ENCODE results near the gene ANXA5. TPM values are rescaled to one million over a fixed set of nuclear protein-coding genes. Genes with fewer than 3 reads are reported as not detected.

ANXA5 gene
- total RNA-seq, 1 donor from 2014 or later = 216 TPM

GRCh38 chr4:121697564-121697963 lies 784 bp upstream of the ANXA5 start:
- peaks cover 5% of the 10 kb centered on the region for H3K36me3 Mint-ChIP-seq
- H3K79me2 ChIP-seq (ENCODE audit: low read depth) = peaks cover 31% of the 10 kb centered on the region
- H3K9me3 ChIP-seq (ENCODE audit: low read depth) = no peaks in the 10 kb centered on the region
- H3K4me1 Mint-ChIP-seq = peaks cover 20% of the 10 kb centered on the region
- H3K27me3 ChIP-seq = no peaks in the 10 kb centered on the region
- DNase-seq (ENCODE audit: low spot score) = no peak
- peak overlapping the region; percentile 86 for H3K4me3 ChIP-seq
- peak overlapping the region; percentile 62 for H3K27ac Mint-ChIP-seq
- H3F3A ChIP-seq (ENCODE audit: low read depth) = peaks cover 13% of the 10 kb centered on the region
- peak overlapping the region; percentile 88 for H3K4me2 ChIP-seq
- H3K27ac ChIP-seq = no peak overlapping the region
- no peak overlapping the region for H2AFZ ChIP-seq (replicated peaks)
- H3K4me1 ChIP-seq = peaks cover 9% of the 10 kb centered on the region
- H3K4me3 Mint-ChIP-seq = peak overlapping the region; percentile 88
- H3K36me3 ChIP-seq = no peaks in the 10 kb centered on the region
- TF ChIP-seq EZH2phosphoT487 (IDR thresholded peaks at IDR 0.05) = no peak
- TF ChIP-seq, protein P1, sequence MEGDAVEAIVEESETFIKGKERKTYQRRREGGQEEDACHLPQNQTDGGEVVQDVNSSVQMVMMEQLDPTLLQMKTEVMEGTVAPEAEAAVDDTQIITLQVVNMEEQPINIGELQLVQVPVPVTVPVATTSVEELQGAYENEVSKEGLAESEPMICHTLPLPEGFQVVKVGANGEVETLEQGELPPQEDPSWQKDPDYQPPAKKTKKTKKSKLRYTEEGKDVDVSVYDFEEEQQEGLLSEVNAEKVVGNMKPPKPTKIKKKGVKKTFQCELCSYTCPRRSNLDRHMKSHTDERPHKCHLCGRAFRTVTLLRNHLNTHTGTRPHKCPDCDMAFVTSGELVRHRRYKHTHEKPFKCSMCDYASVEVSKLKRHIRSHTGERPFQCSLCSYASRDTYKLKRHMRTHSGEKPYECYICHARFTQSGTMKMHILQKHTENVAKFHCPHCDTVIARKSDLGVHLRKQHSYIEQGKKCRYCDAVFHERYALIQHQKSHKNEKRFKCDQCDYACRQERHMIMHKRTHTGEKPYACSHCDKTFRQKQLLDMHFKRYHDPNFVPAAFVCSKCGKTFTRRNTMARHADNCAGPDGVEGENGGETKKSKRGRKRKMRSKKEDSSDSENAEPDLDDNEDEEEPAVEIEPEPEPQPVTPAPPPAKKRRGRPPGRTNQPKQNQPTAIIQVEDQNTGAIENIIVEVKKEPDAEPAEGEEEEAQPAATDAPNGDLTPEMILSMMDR (IDR thresholded peaks at IDR 0.05) = no peak
- H4K20me1 ChIP-seq (ENCODE audit: low read depth) = peaks cover 10% of the 10 kb centered on the region
- H3K9ac ChIP-seq = no peak overlapping the region
- no peaks in the 10 kb centered on the region for H3K27me3 Mint-ChIP-seq (ENCODE audit: insufficient read depth, low read depth)
- H3K9me3 Mint-ChIP-seq = no peaks in the 10 kb centered on the region

DNA sequence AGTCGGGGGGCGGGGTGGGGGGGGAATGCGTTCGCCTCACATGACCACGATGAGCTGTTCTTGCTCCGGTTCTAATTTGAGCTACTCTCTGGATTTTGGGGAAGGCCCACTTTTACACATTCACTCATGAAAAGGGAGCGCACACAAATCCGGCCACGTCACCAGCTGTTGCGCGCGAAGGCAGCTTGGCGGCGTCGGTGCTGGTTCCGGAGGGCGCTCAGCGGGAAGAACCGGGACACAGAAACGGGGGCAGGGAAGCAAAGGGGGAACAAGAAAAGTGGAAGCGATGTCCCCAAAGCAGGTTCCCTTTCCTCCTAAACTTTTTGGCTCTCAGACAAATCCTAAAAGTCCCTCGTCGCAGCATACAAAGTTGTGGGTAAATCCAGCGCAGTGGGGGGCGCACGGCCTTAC lies 605 bp downstream of the ANXA5 start:
- Histone ChIP-seq H4K20me1 (ENCODE audit: low read depth) (peaks cover 10% of the 10 kb centered on the region), H3K27ac (no peak overlapping the region), H3K4me3 (peak overlapping the region; percentile 86), H3K27me3 (no peaks in the 10 kb centered on the region), H2AFZ (replicated peaks) (peak overlapping the region; percentile 90), H3K9me3 (ENCODE audit: low read depth) (no peaks in the 10 kb centered on the region), H3K36me3 (no peaks in the 10 kb centered on the region), H3K9ac (peak overlapping the region; percentile 66), H3K4me2 (peak overlapping the region; percentile 88), H3K79me2 (ENCODE audit: low read depth) (peaks cover 45% of the 10 kb centered on the region), H3K4me1 (peaks cover 9% of the 10 kb centered on the region), H3F3A (ENCODE audit: low read depth) (peaks cover 13% of the 10 kb centered on the region)
- peak; percentile 35 for TF ChIP-seq EZH2phosphoT487 (IDR thresholded peaks at IDR 0.05)
- TF ChIP-seq EZH2 (IDR thresholded peaks at IDR 0.05) = no peak
- Mint-ChIP-seq H3K27ac (peak overlapping the region; percentile 88), H3K27me3 (ENCODE audit: insufficient read depth, low read depth) (no peaks in the 10 kb centered on the region), H3K9me3 (no peaks in the 10 kb centered on the region), H3K4me1 (peaks cover 29% of the 10 kb centered on the region), H3K4me3 (peak overlapping the region; percentile 98), H3K36me3 (peaks cover 15% of the 10 kb centered on the region)
- peak; percentile 44 for DNase-seq (ENCODE audit: low spot score)

GRCh38 chr4:121693886-121694285 lies 2.9 kb downstream of the ANXA5 start:
- H3K4me1 Mint-ChIP-seq = peaks cover 29% of the 10 kb centered on the region
- Histone ChIP-seq H3F3A (ENCODE audit: low read depth) (peaks cover 13% of the 10 kb centered on the region), H3K79me2 (ENCODE audit: low read depth) (peaks cover 62% of the 10 kb centered on the region), H3K4me2 (no peak overlapping the region), H3K36me3 (no peaks in the 10 kb centered on the region), H3K27ac (no peak overlapping the region), H3K4me3 (no peak overlapping the region), H3K4me1 (peaks cover 9% of the 10 kb centered on the region), H4K20me1 (ENCODE audit: low read depth) (peaks cover 10% of the 10 kb centered on the region), H3K9me3 (ENCODE audit: low read depth) (no peaks in the 10 kb centered on the region), H2AFZ (replicated peaks) (no peak overlapping the region), H3K9ac (no peak overlapping the region), H3K27me3 (no peaks in the 10 kb centered on the region)
- H3K36me3 Mint-ChIP-seq = peaks cover 17% of the 10 kb centered on the region
- no peak overlapping the region for H3K4me3 Mint-ChIP-seq
- H3K9me3 Mint-ChIP-seq = no peaks in the 10 kb centered on the region
- TF ChIP-seq, protein P1 (IDR thresholded peaks at IDR 0.05) = no peak
- no peak for TF ChIP-seq EZH2 (IDR thresholded peaks at IDR 0.05)
- no peak for DNase-seq (ENCODE audit: low spot score)
- H3K27ac Mint-ChIP-seq = no peak overlapping the region
- H3K27me3 Mint-ChIP-seq (ENCODE audit: insufficient read depth, low read depth) = no peaks in the 10 kb centered on the region

DNA sequence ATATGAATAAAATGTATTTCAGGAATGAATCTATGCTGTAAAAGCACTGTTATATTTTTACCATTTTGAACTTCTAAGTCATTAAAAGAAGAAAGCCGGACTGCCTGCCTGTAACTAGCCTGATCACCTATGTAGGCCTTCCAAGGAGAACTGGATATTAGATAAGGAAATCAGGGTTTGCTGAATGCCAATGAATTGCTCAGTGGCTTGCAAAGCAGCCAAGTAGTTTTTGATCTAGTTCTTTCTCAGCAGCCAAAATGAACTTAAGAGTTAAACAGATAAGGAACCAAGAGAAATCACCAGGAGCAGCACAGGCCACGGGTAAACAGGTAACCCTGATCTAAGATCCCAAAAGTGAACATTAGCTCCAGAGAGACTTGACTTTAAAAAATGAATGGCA lies 3.3 kb downstream of the ANXA5 start:
- Histone ChIP-seq H3K27me3 (no peaks in the 10 kb centered on the region), H4K20me1 (ENCODE audit: low read depth) (peaks cover 10% of the 10 kb centered on the region), H3K9ac (no peak overlapping the region), H3K4me3 (no peak overlapping the region), H3K36me3 (no peaks in the 10 kb centered on the region), H2AFZ (replicated peaks) (no peak overlapping the region), H3K4me1 (peaks cover 9% of the 10 kb centered on the region), H3F3A (ENCODE audit: low read depth) (peaks cover 13% of the 10 kb centered on the region), H3K9me3 (ENCODE audit: low read depth) (no peaks in the 10 kb centered on the region), H3K27ac (no peak overlapping the region), H3K79me2 (ENCODE audit: low read depth) (peaks cover 65% of the 10 kb centered on the region), H3K4me2 (no peak overlapping the region)
- Mint-ChIP-seq H3K9me3 (no peaks in the 10 kb centered on the region), H3K4me1 (peaks cover 29% of the 10 kb centered on the region), H3K27me3 (ENCODE audit: insufficient read depth, low read depth) (no peaks in the 10 kb centered on the region), H3K27ac (no peak overlapping the region), H3K36me3 (peaks cover 17% of the 10 kb centered on the region), H3K4me3 (no peak overlapping the region)
- no peak for DNase-seq (ENCODE audit: low spot score)
- TF ChIP-seq, protein P1 (IDR thresholded peaks at IDR 0.05) = no peak
- TF ChIP-seq EZH2phosphoT487 (IDR thresholded peaks at IDR 0.05) = no peak
- TF ChIP-seq EZH2 (IDR thresholded peaks at IDR 0.05) = no peak

Measured in neural progenitor cell (in vitro differentiated cells).